Skin epidermis (tissue), 12 donors: ENCODE data around the gene MAP1S.

Experiments
- H3K27ac ChIP-seq, 21 experiments: fragments of 200-600 bp; sonication (generic) in 11 of 21; one replicate each; pipeline ENCODE4 v1.5.0; 2020; ENCODE audit warnings: mild to moderate bottlenecking in 3 of 21, inconsistent platforms in 2 of 21, moderate library complexity in 2 of 21
- H3K4me3 ChIP-seq, 7 experiments: fragments of 200-600 bp; sonication (generic) in 2 of 7; one replicate each; pipeline ENCODE4 v1.5.0; 2020; ENCODE audit warnings: inconsistent platforms in 2 of 7, mild to moderate bottlenecking in 2 of 7, moderate library complexity in 1 of 7

The MAP1S gene

DNA sequence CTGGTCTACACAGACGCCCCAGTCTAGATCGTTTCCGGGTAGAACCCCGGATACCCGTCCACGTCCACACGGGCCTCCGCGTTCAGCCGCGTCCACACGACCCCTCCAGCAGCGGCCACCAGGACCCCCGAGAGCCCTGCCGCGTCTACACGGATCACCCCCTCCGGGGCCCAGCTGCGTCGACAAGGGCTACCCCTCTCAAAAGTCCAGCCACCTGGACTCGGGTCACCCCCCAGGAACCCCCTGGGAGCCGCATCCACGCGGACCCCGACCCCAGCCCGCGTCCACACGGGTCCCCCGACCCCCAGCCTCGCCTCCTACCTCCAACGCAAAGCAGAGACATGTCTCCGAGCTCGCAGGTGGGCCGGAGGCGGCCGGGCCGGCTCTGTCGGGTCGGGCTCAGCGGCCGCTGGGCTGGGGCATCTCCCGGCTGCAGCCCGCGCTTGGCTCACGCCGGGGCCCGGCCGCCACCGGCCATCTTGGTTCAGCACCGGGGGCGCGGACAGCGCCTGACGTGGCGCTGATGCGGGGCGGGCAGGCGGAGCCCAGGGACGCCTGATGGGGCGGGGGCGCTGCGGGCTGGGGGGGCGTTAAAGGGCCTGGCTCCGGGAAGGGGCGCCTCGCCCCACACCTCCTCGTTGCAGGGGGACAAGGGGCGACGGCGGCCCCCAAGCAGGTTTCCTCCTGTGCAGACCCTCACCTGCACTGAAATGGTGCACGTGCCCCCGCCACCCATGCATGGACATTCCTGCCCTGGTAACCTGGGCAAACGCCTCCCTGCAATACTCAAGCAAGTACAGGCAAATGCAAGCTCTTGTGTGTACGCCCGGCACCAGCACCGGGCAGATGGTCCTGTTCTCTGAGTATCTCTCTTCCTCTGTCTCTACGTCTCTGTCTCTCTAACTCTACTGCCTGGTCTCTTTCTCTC, 31.2 kb upstream of the MAP1S start, which contains the start of gene UNC13A:
Gene UNC13A, minus strand, starts transcription at position 498 of the 928 bp plus-strand sequence. Its CDS starts 155 bp downstream, at position 343.
- Histone ChIP-seq H3K27ac (no peak within 1 kb of the TSS), H3K4me3 (peak within 1 kb of the TSS in 3 of 7 experiments; percentile 1 to 8 (median 3))

DNA sequence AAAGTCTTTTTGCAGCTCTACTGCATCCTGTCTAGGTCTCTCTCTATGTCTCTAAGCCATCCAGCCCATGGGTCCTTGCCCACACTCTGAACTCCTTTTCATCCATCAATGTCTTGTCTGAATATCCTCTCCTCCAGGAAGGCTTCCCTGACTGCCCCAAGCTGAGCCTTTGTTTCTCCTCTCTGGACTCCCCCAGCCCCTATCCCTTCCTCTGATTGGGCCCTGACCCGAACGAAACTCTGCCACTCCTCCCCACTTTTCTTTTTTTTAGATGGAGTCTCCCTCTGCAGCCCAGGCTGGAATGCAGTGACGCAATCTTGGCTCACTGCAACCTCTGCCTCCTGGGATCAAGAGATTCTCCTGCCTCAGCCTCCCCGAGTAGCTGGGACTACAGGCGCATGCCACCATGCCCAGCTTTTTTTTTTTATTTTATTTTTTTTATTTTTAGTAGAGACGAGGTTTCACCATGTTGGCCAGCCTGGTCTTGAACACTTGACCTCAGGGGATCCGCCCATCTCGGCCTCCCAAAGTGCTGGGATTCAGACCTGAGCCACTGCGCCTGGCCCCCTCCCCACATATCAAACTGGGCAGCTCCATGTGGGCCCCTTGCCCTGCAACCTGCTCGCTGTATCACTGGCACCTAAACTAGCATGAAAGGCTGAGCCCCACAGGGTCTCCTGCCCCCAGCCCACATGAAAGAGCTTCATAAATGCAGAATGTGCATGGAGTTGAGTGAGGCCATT, 30.3 kb upstream of the MAP1S start:
- no peak overlapping the region for H3K4me3 ChIP-seq

DNA sequence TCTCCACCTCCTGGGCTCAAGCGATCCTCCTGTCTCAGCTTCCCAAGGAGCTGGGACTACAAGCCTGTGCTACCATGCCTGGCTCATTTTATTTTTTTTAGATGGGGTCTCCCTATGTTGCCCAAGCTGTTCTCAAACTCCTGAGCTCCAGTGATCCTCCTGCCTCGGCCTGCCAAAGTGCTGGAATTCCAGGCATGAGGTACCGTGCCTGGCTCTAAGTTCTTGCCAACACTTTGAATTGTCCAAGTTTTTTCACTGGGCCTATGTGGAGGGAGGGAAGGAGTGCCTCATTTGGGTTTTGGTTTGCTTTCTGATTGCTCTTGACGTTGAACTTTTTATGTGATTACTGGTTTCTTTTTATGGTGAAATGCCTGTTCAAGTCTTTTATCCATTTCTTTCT, 26.7 kb upstream of the MAP1S start:
- H3K27ac ChIP-seq: no peak overlapping the region
- no peak overlapping the region for H3K4me3 ChIP-seq

More for the DNA sequence above, 30.3 kb upstream of the MAP1S start:
- H3K27ac ChIP-seq: no peak overlapping the region

DNA sequence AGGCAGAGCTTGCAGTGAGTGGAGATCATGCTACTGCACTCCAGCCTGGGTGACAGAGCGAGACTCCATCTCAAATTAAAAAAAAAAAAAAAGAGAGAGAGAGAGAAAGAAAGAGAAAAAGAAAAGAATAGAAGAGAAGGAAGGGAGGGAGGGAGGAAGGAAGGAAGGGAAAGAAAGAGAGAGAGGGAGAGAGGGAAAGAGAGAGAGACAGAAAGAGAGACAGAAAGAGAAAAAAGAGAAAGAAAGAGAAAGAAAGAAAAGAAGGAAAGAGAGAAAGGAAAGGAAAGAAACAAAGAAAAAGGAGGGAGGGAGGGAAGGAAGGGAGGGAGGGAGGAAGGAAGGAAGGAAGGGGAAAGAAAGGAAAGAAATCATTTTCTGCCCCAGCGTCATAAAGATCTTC, 24.1 kb upstream of the MAP1S start:
- Histone ChIP-seq H3K4me3 (no peak overlapping the region), H3K27ac (no peak overlapping the region)

DNA sequence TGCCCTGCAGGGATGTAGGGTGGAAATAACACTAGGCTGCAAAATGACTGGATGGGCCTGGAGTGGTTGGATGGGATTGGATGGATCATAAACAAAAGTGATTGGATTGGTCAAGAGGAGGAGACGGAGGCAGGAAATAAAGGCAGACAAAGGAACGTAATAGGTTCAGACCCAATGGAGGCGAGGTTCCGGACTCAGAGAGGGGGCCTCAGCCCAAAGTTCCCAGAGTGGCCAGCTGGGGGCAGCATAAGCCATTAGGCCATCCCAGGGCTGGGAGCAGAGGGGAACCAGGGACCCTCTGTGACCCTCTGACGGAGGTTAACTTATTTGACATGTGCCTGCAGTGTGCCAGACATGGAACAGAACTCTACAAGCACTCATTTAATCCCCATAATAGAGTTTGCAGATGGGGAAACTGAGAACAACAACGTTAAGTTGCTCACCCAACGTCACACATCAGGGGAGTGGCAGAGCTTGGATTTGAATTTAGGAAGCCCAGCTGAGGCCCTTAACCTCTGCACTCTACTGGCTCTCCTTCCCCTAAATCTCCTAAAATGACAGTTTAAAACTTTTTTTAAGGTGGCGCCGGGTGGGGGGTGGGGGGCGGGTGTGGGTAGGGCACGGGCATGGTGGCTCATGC, 15.3 kb upstream of the MAP1S start:
- no peak overlapping the region for H3K27ac ChIP-seq
- no peak overlapping the region for H3K4me3 ChIP-seq

DNA sequence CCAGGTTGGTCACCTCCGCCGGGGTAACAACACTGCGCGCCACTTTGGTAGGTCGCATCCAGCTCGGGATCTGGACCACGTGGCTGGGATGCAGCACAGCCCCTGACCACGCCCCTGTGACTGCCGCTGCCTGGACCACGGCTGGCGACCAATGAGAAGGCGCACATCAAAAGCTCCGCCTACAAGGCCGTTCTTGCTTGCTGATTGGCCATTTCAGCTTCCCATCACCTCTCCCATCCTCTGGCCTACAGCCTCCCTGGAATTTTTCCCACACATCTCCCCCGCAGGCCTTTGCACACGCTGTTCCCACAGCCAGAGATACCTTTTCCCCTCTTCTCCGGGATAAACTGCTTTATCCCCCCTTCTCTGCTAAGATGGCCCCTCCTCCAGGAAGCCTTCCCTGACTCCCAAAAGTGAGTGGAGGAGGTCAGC, 12.5 kb upstream of the MAP1S start:
- H3K4me3 ChIP-seq: no peak overlapping the region
- no peak overlapping the region for H3K27ac ChIP-seq

DNA sequence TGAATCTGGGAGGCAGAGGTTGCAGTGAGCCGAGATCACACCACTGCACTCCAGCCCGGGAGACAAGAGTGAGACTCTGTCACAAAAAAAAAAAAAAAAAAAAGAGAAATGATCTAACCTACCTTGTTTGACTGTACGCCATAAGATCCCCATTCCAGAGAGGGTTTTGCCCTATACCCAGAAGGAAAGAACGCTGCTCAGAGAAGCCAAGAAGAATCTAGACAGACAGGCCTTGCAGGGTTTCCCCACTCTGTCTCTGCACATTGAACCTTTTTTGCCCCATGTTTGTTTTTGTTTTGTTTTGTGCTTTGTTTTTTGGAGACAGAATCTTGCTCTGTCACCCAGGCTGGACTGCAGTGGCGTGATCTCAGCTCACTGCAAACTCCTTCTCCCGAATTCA, 7.4 kb upstream of the MAP1S start:
- no peak overlapping the region for H3K27ac ChIP-seq

DNA sequence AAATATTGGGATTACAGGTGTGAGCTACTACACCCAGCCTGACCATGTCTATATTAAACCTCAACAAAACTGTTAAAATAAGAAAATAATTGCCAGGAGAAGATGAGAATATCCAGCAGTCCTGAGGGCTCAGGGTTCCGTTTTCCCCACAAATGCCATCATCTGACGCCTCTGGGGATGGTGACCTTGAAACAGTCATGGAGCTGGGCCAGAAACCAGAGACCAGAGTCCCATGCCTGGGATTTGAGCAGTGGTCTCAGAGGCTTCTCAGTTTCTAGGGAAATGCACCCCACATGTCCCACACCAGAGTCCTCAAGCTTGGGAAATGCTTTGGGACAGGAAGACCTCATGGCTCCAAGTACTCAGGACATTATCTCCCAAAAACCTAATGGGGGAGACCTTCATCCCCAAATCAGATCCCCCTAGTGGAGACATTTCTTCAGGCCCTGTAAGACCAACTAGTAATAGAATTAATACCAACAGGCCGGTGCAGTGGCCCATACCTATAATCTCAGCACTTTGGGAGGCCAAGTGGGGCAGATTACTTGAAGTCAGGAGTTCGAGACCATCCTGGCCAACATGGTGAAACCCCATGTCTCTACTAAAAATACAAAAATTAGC, 2.9 kb upstream of the MAP1S start:
- no peak overlapping the region for H3K4me3 ChIP-seq
- no peak overlapping the region for H3K27ac ChIP-seq

More for the DNA sequence above, 7.4 kb upstream of the MAP1S start:
- no peak overlapping the region for H3K4me3 ChIP-seq

DNA sequence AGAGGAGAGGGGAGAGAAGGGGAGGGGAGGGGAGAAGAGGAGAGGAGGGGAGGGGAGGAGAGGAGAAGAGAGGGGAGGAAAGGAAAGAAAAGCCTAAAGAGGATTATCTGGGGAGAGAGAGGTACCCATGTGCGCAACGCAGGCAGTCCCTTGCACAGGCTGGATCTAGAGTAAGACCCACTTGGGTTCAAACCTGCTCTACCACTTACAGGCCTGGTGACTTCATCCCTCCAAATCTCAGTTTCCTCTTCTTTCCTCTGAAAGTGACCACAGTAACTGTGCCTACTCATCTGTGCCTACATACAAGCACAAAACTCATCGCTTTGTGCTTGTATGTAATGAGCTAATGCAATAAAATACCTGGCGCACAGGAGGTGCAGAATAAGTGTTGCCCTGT, 732 bp upstream of the MAP1S start:
- peak overlapping the region in 2 of 7 experiments; percentile 68 to 78 for H3K4me3 ChIP-seq
- peak overlapping the region in 1 of 21 experiments; percentile 79 for H3K27ac ChIP-seq

DNA sequence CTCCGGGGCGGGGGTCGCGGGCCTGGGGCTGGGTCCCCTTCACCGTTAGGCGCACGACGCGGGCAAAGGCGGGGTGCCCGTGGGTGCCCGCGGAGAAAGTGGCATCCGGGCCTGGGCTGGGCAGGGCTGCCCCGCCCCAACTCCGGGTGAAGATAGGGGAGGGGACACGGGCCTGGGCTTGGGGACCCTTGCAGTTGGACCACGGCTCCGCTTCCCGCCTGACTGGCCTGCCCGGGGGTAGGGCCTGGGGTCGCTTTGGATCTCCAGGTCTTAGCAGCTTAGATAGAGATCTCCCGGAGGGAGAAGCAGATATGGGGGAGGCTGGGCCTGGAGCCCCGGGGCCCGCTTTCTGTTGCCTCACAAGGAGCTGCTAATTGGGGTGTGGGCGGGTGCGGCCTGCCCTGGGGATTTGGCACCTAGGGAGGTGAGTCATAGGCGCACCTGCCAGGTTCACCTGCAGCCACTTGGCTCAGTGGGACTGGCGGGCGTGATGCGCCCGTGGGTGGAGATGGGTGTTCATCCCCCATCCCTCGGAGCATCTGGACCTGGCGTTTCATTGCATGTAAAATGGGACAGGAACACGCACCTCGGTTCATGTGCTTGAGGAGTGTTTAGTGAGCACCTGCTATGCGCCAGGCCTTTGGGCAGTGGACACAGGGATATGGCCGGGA, 585 bp downstream of the MAP1S start:
- Histone ChIP-seq H3K27ac (peak overlapping the region in 20 of 21 experiments; percentile 38 to 86 (median 72)), H3K4me3 (peak overlapping the region; percentile 66 to 88 (median 78))

DNA sequence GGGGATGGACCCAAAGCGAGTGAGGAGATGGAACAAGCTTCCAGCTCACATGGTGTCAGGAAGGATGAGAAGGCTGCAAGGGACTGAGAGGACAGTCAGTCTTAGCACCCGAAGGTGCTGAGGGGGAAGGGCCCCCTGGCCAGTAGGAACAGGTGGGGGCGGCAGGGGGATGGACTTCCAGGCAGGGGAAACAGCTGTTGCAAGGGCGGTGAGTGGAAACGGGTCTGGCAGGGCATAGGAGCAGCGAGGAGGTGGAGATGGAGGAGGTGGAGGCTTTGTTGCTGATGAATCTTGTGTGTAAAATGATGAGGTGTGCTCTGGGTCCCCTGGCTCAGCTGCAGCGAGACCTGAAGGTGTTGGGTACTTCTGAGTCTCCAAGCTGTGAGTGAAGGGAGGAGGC, 1.2 kb downstream of the MAP1S start:
- H3K4me3 ChIP-seq: peak overlapping the region; percentile 66 to 88 (median 78)
- H3K27ac ChIP-seq: peak overlapping the region in 13 of 21 experiments; percentile 7 to 86 (median 62)

DNA sequence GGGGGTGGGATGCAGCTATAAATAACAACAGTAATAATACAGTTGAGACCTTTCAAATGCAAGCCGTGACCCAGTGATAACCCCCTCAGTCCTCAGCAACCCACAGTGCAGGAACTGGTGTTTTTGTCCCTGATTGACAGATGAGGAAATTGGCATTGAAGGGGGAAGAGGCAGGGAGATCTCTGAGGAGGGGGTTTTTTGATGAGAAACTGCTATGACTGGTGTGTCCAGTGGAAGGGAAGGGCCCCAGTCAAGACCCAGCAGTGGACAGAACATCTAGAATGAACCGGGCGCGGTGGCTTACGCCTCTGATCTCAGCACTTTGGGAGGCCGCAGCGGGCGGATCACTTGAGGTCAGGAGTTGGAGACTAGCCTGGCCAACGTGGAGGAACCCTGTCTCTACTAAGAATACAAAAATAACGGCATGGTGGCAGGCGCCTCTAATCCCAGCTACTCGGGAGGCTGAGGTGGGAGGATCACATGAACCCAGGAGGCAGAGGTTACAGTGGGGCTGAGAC, 1.9 kb downstream of the MAP1S start:
- Histone ChIP-seq H3K27ac (peak overlapping the region in 13 of 21 experiments; percentile 9 to 86 (median 46)), H3K4me3 (peak overlapping the region in 4 of 7 experiments; percentile 68 to 87 (median 78))

DNA sequence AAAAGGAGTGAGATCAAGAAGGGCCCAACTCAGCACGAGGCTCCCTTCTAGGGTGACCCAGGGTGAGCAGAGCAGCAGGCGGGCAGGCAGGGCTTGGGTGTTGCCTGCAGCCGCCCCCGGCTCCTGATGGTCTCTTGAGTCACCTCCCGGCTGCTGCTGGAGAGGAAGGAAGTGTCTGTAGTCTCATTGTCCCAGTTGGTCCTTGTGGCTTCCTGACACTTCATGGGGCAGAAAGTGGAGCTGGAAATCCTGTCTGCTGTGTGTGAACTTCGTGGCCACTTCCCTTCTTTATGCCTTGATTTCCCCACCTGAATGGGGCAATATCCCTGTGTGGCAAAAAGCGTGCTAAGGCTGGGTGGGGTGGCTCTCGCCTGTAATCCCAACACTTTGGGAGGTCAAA, 2.5 kb downstream of the MAP1S start:
- H3K27ac ChIP-seq: peak overlapping the region in 11 of 21 experiments; percentile 9 to 86 (median 46)
- H3K4me3 ChIP-seq: no peak overlapping the region

DNA sequence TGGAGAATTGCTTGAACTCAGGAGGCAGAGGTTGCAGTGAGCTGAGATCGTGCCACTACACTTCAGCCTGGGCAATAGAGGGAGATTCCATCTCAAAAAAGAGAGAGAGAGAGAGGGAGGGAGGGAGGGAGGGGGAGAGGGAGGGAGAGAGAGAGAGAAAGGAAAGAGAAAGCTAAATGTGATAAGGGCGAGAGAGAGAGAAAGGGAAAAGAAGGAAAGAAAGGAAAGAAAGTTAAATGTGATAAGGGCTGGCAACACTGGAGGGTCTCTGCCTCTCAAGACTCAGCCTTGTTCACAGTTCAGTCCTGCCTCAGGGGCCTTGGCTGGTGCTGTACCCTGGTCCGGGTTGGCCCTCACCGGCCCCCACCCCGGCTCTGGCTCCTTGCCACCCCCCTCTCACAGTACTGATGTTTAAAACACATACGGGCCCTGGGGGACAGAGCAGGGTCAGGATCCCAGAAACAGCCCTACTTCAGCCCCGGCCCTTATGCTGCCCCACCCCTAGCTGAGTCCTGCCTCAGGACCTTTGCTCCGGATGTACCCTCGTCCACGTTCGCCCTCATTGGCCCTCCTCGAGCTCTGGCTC, 3.5 kb downstream of the MAP1S start:
- H3K4me3 ChIP-seq: no peak overlapping the region
- H3K27ac ChIP-seq: peak overlapping the region in 1 of 21 experiments; percentile 86

DNA sequence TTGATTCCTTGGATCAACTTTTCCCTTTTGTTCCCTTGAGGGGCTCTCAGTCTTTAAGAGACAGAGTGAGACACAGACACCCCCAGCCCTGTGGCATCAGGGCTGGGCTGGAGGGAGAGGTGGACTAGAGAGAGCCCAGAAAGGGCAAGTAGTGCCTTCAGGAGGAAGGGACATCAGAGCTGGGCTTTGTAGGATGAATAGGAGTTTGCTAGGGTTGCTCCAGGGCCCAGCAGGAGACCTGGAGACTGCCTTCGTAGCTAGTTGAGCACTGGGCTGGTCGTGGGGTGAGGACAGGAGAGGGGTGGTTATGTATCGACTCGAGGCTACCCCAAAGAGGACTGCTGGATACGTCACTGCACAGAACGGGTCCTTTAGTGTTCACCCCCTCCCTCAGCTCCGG, 5.4 kb downstream of the MAP1S start:
- Histone ChIP-seq H3K4me3 (no peak overlapping the region), H3K27ac (no peak overlapping the region)

DNA sequence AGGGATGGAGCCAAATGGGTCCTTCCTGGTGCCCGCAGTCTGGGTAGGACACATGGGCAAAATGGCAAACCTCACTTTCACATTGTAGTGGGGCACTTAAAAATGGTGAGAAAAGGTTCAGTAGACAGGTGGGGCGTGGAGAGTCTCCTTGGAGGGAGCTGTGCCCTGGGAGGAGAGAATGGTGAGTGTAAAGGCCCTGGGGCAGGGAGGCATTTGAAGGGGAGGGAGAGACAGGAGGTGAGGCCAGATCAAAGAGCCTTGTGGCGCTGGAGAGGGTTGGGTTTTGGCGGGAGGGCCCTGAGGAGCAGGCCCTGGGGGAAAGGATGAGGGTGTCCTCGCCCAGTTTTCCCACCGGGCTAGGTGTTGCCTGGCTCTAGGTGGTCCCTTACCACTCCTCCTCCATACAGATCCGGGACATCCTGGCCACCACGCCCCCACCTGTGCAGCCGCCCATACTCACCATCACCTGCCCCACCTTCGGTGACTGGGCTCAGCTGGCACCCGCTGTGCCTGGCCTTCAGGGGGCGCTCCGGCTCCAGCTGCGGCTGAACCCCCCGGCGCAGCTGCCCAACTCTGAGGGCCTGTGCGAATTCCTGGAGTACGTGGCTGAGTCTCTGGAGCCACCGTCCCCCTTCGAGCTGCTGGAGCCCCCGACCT, 6.3 kb downstream of the MAP1S start:
- Histone ChIP-seq H3K27ac (no peak overlapping the region), H3K4me3 (no peak overlapping the region)

DNA sequence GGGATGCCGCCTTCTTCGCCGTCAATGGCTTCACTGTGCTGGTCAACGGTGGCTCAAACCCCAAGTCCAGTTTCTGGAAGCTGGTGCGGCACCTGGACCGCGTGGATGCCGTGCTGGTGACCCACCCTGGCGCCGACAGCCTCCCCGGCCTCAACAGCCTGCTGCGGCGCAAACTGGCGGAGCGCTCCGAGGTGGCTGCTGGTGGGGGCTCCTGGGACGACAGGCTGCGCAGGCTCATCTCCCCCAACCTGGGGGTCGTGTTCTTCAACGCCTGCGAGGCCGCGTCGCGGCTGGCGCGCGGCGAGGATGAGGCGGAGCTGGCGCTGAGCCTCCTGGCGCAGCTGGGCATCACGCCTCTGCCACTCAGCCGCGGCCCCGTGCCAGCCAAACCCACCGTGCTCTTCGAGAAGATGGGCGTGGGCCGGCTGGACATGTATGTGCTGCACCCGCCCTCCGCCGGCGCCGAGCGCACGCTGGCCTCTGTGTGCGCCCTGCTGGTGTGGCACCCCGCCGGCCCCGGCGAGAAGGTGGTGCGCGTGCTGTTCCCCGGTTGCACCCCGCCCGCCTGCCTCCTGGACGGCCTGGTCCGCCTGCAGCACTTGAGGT, 7.0 kb downstream of the MAP1S start:
- H3K4me3 ChIP-seq: no peak overlapping the region
- H3K27ac ChIP-seq: no peak overlapping the region
